ENCODE results near the gene OIT3.

OIT3 gene

DNA sequence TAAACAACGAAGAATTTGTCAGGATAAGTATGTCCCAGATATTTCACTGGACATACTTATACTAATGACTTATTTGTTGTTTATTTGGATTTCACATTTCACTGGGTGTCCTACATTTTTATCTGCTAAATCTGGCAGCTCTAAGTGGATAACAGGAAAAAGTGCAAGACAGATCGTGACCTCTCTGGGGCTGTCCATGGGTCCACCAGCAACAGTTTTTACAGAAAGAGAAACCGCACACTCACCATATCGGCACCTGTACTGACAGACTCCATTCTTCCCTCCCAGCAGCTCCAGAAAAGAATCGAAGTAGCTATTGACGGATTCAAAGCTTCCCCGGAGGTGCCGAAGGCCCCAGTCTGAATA lies 60.7 kb downstream of the OIT3 start:
- DNase-seq (ENCODE audit: low read depth): no peak
- TF ChIP-seq, protein P1, sequence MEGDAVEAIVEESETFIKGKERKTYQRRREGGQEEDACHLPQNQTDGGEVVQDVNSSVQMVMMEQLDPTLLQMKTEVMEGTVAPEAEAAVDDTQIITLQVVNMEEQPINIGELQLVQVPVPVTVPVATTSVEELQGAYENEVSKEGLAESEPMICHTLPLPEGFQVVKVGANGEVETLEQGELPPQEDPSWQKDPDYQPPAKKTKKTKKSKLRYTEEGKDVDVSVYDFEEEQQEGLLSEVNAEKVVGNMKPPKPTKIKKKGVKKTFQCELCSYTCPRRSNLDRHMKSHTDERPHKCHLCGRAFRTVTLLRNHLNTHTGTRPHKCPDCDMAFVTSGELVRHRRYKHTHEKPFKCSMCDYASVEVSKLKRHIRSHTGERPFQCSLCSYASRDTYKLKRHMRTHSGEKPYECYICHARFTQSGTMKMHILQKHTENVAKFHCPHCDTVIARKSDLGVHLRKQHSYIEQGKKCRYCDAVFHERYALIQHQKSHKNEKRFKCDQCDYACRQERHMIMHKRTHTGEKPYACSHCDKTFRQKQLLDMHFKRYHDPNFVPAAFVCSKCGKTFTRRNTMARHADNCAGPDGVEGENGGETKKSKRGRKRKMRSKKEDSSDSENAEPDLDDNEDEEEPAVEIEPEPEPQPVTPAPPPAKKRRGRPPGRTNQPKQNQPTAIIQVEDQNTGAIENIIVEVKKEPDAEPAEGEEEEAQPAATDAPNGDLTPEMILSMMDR (IDR thresholded peaks at IDR 0.05; ENCODE audit: low read length, missing control alignments): no peak
- no peak overlapping the region for H3K4me3 ChIP-seq (replicated peaks; ENCODE audit: low read depth, low read length)

- TF ChIP-seq, protein P1 (IDR thresholded peaks at IDR 0.05; ENCODE audit: low read length, missing control alignments): no peak
- no peak for DNase-seq (ENCODE audit: low read depth)
- H3K4me3 ChIP-seq (replicated peaks; ENCODE audit: low read depth, low read length): no peak within 1 kb of the TSS
These were observed 61.3 kb downstream of the OIT3 start, which contains the start of gene PLA2G12B for GRCh38 chr10:72954596-72955554. TSS of gene PLA2G12B (minus strand) at chr10:72954806. CDS start at chr10:72954685, 121 bp downstream.

DNA sequence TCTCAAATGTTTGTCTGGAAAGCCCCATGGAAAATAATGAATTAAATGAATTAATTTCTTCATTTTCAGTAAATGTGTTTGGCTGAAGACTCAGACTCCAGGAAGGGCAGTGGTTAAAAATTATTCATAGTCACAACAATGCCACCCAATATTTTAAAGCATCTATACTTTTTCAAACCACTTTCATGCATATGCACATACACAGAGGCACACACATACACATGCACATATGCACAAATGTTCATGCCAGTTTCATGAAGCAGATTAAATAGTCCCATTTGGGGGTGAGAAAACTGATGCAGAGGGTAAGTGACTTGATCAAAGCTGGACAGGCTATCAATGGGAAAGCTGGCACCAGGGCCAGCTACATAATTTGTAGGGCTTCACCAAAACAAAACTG lies 62.5 kb downstream of the OIT3 start:
- DNase-seq (ENCODE audit: low read depth): no peak
- H3K4me3 ChIP-seq (replicated peaks; ENCODE audit: low read depth, low read length): no peak overlapping the region
- TF ChIP-seq, protein P1 (IDR thresholded peaks at IDR 0.05; ENCODE audit: low read length, missing control alignments): no peak

DNA sequence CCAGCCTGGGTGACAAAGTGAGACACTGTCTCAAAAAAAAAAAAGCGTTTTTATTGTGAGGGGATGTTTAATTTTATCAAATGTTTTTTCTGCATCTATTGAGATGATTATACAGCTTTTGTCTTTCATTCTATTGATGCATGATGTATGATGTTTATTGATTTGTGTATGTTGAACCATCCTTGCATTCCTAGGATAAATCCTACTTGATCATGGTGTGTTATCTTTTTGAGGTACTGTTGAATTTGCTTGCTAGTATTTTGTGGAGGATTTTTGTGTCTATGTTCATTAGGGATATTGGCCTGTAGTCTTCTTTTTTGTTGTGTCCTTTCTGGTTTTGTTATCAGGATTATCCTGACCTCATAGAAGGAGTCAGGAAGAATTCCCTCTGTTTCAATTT lies 83.3 kb downstream of the OIT3 start:
- TF ChIP-seq, protein P1 (IDR thresholded peaks at IDR 0.05; ENCODE audit: low read length, missing control alignments): no peak
- DNase-seq (ENCODE audit: low read depth): no peak
- no peak overlapping the region for H3K4me3 ChIP-seq (replicated peaks; ENCODE audit: low read depth, low read length)

GRCh38 chr10:72979709-72980108 lies 86.2 kb downstream of the OIT3 start:
- TF ChIP-seq, protein P1 (IDR thresholded peaks at IDR 0.05; ENCODE audit: low read length, missing control alignments): no peak
- DNase-seq (ENCODE audit: low read depth): no peak
- no peak overlapping the region for H3K4me3 ChIP-seq (replicated peaks; ENCODE audit: low read depth, low read length)

GRCh38 chr10:72980348-72980747 lies 86.8 kb downstream of the OIT3 start:
- TF ChIP-seq, protein P1 (IDR thresholded peaks at IDR 0.05; ENCODE audit: low read length, missing control alignments): no peak
- H3K4me3 ChIP-seq (replicated peaks; ENCODE audit: low read depth, low read length): no peak overlapping the region
- DNase-seq (ENCODE audit: low read depth): no peak
